Thoracic aorta (tissue), 2 donors: ENCODE results near the gene GABRB1. TPM values are rescaled to one million over a fixed set of nuclear protein-coding genes. Genes with fewer than 3 reads are reported as not detected.

Experiments used
- ATAC-seq: fragments of 150-250 bp; one replicate; pipeline ENCODE4 v1.8.0; 2017; ENCODE audit warnings: low read depth; ENCODE audit not compliant: insufficient number of reproducible peaks, low FRiP score
- DNase-seq: peaks from one replicate; pipeline ENCODE4 v3.0.0-alpha.2; 2020; ENCODE audit warnings: low spot score
- H3K27ac ChIP-seq, 2 donors: fragments of 200-600 bp; sonication (generic); 1 replicate in 1 of 2; 2 replicates in 1 of 2; pipeline ENCODE4 v1.5.1; 2016; ENCODE audit warnings: mild to moderate bottlenecking in 2 of 2, moderate library complexity in 2 of 2
- H3K27me3 ChIP-seq: fragments of 200-600 bp; sonication (generic); replicated peaks from 2 replicates; pipeline ENCODE4 v1.6.0; 2016; ENCODE audit warnings: mild to moderate bottlenecking; ENCODE audit not compliant: insufficient read depth
- H3K36me3 ChIP-seq: fragments of 200-600 bp; sonication (generic); one replicate; pipeline ENCODE4 v1.5.1; 2016
- H3K4me1 ChIP-seq, 2 donors: fragments of 200-600 bp; sonication (generic); 1 replicate in 1 of 2; 2 replicates in 1 of 2; pipeline versions ENCODE4 v1.5.1 to v1.6.0; 2016; ENCODE audit warnings: low read depth in 2 of 2, mild to moderate bottlenecking in 1 of 2; ENCODE audit not compliant: control insufficient read depth in 1 of 2
- H3K4me3 ChIP-seq: fragments of 200-600 bp; sonication (generic); 2 replicates; pipeline ENCODE4 v1.5.1; 2016; ENCODE audit warnings: mild to moderate bottlenecking
- H3K9me3 ChIP-seq: fragments of 200-600 bp; sonication (generic); 2 replicates; pipeline ENCODE4 v1.5.1; 2016
- total RNA-seq, 2 donors: library from RNA; depleted of rRNA; stranded (reverse); fragments of >200 nt; gene quantifications; one replicate each; pipeline versions ENCODE4 v1.1.0 to v1.2.3, GENCODE V29; 2016
- TF ChIP-seq, protein P1 (sequence below): fragments of 200-600 bp; sonication (generic); IDR thresholded peaks from one replicate; pipeline ENCODE4 v1.5.1; 2019; ENCODE audit warnings: antibody characterized with exemption

GABRB1 gene
- total RNA-seq, 2 donors from 2014 or later, result not detected

GRCh38 chr4:47383829-47384427 is 352.6 kb downstream of the GABRB1 start:
- DNase-seq, result no peak
- ATAC-seq, result no peak
- H3K4me3 ChIP-seq, result no peak overlapping the region
- H3K27ac ChIP-seq, result no peak overlapping the region
- TF ChIP-seq, protein P1, sequence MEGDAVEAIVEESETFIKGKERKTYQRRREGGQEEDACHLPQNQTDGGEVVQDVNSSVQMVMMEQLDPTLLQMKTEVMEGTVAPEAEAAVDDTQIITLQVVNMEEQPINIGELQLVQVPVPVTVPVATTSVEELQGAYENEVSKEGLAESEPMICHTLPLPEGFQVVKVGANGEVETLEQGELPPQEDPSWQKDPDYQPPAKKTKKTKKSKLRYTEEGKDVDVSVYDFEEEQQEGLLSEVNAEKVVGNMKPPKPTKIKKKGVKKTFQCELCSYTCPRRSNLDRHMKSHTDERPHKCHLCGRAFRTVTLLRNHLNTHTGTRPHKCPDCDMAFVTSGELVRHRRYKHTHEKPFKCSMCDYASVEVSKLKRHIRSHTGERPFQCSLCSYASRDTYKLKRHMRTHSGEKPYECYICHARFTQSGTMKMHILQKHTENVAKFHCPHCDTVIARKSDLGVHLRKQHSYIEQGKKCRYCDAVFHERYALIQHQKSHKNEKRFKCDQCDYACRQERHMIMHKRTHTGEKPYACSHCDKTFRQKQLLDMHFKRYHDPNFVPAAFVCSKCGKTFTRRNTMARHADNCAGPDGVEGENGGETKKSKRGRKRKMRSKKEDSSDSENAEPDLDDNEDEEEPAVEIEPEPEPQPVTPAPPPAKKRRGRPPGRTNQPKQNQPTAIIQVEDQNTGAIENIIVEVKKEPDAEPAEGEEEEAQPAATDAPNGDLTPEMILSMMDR, result peak; percentile 41
- H3K36me3 ChIP-seq, result no peaks in the 10 kb centered on the region
- no peaks in the 10 kb centered on the region for H3K4me1 ChIP-seq
- H3K27me3 ChIP-seq, result no peaks in the 10 kb centered on the region
- H3K9me3 ChIP-seq, result no peaks in the 10 kb centered on the region

DNA sequence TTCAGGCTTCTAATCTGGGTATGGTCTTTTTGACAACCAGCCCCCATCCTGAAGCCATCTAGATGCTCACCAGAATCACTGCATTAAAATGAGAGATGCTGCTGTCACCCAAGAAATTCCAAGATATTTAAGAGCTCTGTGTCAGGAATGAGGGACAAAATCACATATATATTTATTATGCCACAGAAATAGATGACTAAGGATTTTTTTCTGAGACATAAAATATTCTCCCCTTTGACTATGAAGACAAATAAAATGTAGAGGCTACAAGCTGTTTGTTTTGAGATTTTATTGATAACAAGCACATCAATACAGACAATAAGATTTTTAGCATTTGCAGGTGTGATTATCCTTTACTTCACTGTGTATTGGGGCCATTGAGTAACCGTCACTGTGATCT is 354.8 kb downstream of the GABRB1 start:
- Histone ChIP-seq H3K27me3 (no peaks in the 10 kb centered on the region), H3K36me3 (no peaks in the 10 kb centered on the region), H3K4me1 (no peaks in the 10 kb centered on the region), H3K27ac (no peak overlapping the region), H3K4me3 (no peak overlapping the region), H3K9me3 (no peaks in the 10 kb centered on the region)
- DNase-seq (no peak), ATAC-seq (no peak)
- TF ChIP-seq, protein P1, result no peak

GRCh38 chr4:47386561-47387235 is 355.3 kb downstream of the GABRB1 start:
- H3K27ac ChIP-seq, result no peak overlapping the region
- H3K27me3 ChIP-seq, result no peaks in the 10 kb centered on the region
- H3K9me3 ChIP-seq, result no peaks in the 10 kb centered on the region
- DNase-seq (no peak), ATAC-seq (no peak)
- no peaks in the 10 kb centered on the region for H3K36me3 ChIP-seq
- TF ChIP-seq, protein P1, result no peak
- no peak overlapping the region for H3K4me3 ChIP-seq
- no peaks in the 10 kb centered on the region for H3K4me1 ChIP-seq

DNA sequence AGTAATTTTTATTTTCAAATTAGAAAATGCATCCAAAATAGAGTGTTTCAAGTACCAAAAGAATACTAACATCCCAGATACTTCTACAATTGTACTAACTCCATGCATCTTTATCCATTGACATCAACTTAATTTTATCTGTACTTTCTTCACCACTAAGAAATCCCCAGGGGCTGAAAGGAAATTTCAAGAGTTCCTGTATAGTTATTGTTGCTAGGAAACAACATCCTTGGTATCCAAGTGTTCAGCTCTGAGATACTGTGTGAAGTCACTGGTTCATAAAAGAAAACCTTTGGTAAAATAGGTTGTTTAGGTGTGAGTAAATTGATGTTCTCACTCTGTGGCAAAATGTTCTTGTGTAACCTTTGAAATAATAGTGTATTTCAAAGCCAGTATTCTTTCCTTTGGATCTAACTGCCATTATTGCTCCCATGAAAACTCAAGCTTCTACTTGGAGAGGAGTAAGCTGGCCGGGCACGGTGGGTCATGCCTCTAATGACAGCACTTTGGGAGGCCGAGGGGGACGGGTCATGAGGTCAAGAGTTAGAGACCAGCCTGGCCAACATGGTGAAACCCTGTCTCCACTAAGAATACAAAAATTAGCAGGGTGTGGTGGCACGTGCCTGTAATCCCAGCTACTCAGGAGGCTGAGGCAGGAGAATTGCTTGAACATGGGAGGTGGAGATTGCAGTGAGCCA is 359.2 kb downstream of the GABRB1 start:
- Histone ChIP-seq H3K27ac (no peak overlapping the region), H3K4me3 (no peak overlapping the region), H3K4me1 (no peaks in the 10 kb centered on the region), H3K36me3 (no peaks in the 10 kb centered on the region), H3K9me3 (no peaks in the 10 kb centered on the region), H3K27me3 (no peaks in the 10 kb centered on the region)
- DNase-seq (no peak), ATAC-seq (no peak)
- TF ChIP-seq, protein P1, result no peak

GRCh38 chr4:47391256-47391655 is 359.9 kb downstream of the GABRB1 start:
- no peak overlapping the region for H3K27ac ChIP-seq
- no peaks in the 10 kb centered on the region for H3K4me1 ChIP-seq
- H3K27me3 ChIP-seq, result no peaks in the 10 kb centered on the region
- no peaks in the 10 kb centered on the region for H3K36me3 ChIP-seq
- TF ChIP-seq, protein P1, result no peak
- DNase-seq, result no peak
- H3K4me3 ChIP-seq, result no peak overlapping the region
- H3K9me3 ChIP-seq, result no peaks in the 10 kb centered on the region
- no peak for ATAC-seq
